Hippocampal formation (tissue), 2 donors: Measurements from ENCODE around the gene TBC1D32.
"Not testable (repeated sequence)": the region's sequence is repeated elsewhere in the genome, so short reads cannot be mapped to it uniquely, and the experiment has no call there.

Experiments used
- DNase-seq, 2 donors: peaks; one replicate each; lab custom pipeline; 2025; lab: John Stamatoyannopoulos, UW

Gene TBC1D32

DNA sequence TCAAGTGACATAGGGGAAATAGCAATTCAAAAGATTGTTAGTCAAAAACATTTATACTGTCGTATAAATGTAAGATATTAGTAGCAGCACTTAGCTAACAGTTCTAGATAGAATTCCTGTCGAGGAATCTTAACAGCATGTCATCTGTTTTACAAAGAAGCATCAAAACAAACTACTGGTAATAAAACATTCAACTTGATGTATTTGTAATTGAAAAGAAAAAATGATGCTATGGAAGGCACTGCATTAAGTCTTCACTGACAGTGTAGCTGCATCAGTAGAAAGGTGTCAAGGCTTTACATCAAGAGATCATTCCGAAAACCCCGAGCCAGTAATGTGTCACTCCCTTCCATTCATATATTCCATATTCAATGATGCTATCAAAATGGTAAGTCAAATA, 223.5 kb downstream of the TBC1D32 start:
- DNase-seq = no peak

DNA sequence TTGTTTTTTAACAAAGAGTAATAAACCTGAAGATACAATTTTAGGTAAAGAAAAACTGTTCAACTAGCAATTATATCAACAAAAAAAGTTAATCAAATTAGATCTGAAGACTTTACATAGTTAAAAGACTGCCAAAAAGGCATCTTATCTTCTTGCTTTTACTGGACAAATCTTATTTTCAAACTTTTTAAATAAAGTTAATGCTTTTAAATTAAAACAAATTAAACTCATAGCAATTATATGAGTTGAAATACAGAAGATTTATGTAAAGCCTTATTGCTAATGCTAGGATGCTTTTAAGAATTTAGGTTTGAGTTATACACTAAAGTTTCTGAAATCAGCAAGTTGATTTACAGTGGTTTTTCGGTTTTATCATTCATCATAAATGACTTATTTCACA, 227.3 kb downstream of the TBC1D32 start:
- no peak for DNase-seq

DNA sequence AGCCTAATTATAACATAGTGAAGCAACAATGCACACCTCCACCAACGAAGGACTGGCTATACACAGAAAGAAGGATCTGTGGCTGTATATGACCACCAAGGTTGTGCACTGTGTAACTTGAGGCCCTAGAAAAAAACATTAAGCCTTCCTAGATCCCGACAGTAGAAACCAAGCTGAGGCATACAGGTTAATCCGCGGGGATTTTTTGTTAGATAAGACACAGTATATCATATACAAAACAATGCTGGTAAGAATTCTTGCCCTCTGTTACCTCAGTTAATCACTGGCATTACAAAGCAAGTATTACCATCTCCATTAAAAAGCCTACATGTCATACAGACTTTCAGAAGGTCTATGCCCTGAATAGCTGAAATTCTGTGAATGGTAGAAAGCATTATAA, 228.8 kb downstream of the TBC1D32 start:
- DNase-seq = no peak

DNA sequence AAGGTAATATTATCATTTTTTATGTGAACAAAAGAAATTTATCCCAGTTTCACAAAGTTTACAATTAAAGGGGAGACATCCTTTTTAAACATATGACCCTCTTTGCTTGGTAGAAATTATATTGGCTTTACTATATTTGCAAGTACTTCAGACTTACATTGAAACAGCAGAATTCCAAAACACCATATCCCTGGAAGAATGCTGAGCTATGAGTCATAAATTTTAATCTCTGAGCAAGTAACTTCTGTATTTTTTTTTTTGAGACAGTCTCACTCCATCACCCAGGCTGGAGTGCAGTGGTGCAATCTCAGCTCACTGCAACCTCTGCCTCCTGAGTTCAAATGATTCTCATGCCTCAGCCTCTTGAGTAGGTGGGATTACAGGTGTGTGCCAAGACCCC, 240.4 kb downstream of the TBC1D32 start:
- no peak for DNase-seq

DNA sequence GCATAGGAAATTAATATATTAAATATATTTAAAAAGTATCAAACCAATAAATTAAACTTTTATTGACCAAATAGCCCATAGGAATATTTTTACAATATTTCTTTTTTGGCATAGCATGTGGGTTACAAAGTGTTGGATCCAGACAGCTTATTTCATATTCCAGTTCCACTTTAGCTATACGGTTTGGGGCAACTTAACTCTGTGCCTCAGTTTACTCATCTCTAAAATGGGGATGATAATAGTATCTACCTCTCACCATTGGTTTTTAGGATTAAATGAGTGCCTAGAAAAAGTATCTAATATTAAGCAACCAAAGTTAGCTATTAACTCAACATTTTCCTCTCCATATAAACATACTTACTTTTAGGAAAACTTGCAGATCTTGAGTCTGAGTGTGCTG, 243.8 kb downstream of the TBC1D32 start:
- no peak for DNase-seq

DNA sequence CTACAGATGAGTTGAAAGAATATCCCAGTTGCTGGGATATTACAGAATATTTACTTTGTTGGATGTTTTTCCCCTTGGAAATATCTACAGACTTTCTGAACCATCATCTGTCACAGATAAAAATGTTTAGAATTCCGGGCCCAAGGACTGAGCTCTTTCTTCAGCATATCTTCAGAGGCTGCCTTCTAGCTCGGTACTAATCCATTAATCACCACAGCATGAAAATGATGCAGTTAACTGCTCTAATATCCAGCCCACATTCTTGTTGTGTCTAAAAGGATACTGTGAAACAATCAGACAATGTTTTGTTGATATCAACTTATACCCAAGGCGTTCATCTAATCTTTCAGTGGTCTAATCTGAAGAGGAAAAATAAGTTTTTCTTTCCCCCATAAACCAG, 247.4 kb downstream of the TBC1D32 start:
- no peak for DNase-seq

DNA sequence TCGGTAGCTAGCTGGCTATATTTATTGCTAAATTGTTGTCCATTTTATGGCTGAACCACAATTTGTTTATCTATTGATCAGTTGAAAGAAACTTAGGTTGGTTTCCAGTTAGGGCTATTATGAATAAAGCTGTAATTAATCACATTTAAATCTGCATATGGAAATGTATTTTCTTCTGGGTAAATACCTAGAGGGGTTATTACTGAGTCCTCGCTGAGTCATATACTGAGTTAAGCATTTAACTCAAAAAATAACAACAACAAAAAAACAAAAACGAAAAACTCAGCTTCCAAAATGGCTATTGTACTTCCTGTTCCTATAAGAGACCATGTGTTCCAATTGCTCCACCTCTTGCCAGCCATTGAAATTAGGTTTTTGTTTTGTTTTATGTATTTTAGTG, 258.2 kb downstream of the TBC1D32 start:
- no peak for DNase-seq

DNA sequence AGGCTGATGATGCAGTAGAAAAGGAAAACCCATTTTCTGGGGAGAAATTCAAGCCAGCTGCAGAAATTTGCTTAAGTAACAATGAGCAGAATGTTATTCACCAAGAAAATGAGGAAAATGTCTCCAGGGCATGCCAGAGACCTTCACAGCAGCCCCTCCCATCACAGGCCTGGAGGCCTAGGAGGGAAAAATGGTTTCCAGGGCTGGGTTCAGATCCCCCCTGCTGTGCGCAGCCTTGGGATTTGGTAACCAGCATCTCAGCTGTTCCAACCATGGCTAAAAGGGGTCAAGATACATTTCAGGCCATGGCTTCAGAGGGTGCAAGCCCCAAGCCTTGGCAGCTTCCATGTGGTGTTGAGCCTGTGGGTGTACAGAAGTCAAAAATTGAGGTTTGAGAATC, 265.5 kb downstream of the TBC1D32 start:
- not testable (repeated sequence) for DNase-seq

DNA sequence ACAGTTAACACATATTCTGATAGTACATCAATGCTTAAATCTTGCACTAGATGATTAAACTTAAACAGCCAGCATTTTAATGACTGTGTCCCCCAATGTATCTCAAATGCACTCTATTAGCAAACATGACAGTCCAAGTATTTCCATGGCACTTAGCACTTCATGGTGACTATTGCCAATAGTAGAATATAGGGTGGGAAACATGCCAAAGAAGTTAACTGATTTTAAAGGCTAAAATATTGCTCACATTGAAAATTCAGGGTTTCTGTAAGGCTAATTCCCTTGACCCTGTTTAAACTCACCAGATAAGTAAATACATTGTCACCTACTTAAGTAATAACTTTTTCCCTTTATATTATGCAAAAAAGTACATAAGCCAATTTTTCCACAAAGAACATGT, 266.9 kb downstream of the TBC1D32 start:
- DNase-seq = no peak

DNA sequence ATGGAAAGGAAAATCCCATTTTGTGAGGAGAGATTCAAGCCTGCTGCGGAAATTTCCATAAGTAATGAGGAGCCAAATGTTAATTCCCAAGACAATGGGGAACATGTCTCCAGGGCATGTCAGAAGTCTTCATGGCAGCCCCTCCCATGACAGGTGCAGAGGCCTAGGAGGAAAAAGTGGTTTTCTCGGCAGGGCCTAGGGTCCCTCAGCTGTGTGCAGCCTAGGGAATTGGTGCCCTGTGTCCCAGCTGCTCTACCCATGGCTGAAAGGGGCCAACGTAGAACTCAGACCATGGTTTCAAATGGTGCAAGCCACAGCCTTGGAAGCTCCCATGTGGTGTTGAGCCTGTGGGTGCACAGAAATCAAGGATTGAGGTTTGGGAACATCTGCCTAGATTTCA, 269.9 kb downstream of the TBC1D32 start:
- DNase-seq = no peak

DNA sequence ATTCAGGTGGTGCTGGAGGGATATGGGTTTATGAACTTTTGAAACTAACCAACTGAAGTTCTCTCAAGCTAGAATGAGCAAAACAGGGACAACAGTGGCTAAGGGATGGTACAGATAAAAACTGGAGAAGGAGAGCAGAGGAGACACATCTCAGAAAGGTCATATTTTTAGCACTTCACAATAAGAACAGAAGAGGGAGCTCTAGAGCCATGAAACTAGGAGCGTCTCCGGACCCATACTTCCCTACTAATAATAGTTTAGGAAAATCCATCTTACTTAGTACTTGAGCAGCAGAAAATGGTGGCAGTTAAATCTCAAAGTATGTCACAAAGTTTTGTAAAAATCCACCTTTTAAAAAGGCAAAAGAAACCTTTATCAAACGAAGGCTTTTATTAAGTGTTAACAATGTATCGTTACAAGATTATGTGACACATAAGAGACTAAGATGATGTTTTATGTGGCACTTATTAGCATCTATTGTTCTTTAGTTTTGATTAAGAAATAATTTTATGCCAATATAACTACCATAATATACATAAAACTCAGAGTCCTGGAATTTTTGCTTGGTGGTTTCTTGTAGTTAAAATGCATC, 278.6 kb downstream of the TBC1D32 start:
- peak in 1 of 2 donors; percentile 37 for DNase-seq

DNA sequence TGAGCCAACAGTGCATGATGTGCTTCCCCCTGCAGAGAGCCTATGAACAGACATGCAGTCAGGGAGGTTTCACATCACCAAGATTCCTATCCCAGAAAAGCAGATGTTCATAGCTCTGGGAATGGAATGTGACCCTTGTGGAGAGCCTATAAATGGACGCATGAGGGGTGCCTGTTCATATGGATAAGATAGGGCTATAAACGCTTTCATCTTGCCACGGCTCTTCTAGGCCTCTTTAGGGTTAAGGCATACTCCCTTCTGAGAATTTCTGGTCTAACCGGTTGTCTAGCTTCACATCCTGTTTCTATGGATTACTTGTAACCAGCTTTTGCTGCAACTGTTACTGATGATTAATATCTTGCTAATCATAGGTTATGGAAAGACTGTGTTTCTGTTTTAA, 285.7 kb downstream of the TBC1D32 start:
- not testable (repeated sequence) for DNase-seq

DNA sequence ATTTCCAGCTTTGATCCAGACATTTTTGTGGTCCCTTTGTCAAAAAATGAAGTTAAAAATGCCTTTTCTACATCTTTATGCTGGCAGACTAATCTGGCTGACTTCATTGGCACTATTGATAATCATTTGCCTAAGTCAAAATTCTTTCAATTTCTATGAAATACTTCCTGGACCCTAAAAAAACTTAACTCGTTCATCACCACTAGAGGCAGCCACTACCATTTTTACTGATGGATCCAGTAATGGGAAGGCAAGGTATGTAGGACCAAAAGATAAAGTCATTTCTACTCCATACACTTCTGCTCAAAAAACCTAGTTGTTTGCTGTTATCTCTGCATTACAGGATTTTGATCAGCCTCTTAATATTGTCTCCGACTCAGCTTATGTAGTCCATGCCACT, 289.4 kb downstream of the TBC1D32 start:
- DNase-seq = not testable (repeated sequence)

DNA sequence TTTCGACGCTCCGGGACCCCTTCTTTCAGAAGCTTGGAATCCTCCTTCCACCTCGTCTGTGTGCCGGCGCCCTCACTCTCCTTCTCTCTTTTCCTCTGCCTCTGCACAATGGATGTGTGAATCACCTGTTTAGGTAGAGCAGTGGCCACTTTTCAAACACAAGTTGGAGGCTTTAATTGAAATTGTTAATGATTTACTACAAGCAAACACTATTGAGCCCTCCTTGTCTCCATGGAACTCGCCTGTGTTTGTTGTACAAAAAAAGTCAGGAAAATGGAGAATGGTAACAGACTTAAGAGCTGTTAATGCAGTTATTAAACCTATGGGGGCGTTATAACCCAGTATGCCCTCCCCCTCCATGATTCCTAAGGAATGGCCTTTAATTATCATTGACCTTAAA, 290.6 kb downstream of the TBC1D32 start:
- DNase-seq = not testable (repeated sequence)

DNA sequence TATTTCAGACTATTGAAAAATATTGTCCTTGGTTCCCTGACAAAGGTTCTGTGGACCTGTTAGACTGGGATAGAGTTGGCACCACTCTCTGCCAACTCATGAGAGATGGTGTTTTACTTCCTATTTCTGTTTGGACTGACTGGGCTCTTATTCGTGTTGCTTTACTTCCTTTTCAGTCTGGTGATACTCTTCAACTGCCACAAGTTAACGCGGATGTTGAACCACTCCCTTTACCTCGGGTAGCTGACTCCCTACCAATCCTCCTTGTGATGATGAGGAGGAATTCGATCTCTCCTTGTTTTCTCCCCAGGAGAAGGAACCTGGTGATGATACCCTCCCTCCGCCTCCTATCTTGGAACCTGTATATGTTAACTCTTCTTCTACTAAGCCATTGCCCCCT, 291.1 kb downstream of the TBC1D32 start:
- not testable (repeated sequence) for DNase-seq

DNA sequence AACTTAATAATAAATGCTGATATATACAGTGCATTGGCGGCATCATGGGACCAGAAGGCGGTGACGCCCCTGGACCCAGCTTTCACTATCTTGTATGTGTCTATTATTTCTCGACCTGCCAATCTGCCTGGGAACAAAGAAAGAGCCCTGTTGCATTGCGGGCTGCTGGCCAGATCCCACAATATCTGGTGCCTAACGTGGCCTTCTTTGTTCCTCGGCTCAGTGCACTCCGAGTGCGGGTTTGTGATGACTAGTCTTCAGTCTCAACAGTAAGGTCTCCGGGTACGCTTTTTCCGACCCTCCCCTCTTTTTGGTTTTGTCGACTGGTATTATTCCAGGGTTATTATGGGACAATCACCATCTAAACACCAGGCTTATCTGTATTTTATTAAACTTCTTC, 291.5 kb downstream of the TBC1D32 start:
- DNase-seq = no peak

DNA sequence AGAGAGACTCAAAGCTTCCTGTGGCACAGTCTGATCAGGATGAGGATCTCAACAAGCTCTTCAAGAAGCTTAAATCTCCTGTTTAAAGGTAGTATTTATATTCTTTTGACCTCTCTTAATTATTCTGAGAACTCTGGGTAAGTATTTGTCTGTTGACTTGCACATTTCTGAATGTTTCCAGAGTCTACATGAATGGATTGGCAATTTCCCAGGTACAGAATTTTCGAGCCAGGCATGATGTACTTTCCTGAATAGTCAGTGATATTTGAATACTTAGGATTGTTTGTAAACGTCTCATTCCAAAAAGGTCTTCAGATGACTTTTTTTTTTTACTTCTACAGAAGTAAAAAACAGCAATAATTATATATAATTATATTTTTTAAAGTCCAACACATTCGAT, 293.4 kb downstream of the TBC1D32 start:
- DNase-seq = no peak

DNA sequence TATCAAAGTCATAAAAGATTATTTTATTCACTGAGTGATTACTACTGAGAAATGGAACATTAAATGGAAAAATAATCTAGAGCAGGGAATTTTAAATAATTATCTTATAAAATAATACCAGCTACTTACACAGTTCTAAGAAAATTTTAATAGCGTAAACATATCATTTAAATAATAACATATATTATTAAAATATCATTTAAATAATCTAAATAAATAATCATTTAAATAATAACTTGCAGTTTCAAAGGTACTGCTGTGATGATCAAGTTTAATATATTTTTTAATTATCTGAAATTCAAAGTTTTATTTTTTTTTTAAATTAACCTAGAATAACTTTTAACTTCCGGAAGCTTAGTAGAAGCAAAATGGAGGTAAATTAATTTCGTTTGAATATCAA, 301.2 kb downstream of the TBC1D32 start:
- no peak for DNase-seq

DNA sequence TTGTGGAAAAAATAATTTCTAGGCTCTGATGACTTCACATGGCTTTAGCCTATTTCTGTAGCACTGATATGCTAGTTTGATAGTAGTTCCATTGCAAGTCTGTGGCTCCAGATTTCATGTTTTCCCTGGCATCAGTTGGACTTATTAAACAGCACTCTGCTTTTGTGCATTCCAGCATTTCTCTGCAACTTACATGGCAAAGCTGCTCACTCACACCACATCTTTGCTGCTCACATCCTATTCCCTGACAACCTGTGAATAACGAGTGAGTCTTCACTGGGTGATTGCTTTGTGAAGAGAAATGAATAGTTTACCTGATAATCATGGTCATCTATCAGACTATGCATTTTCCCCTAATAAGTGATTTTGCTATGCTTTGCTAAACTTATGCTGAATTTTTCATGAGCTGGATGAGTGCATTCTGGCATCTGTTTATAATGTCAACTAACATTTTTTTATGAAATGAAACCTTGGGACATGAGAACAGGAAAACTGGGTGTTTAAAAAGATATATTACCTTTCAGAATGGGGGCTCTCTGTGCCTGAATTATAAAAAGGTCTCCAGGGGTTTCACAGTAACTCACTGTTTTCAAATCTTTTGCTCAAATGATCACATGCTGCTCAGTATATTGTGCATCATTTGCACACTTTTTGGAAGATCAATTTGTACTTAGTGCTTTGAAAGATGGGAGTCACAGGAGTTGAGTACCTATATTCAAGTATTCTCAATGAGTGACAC, 301.8 kb downstream of the TBC1D32 start:
- no peak for DNase-seq
